HL-60 (cell line): Measurements from ENCODE around the gene ADPGK.

ENCODE experiments used
- CTCF ChIP-seq: IDR thresholded peaks from one replicate; pipeline ENCODE4 v1.5.1; 2011; ENCODE audit warnings: low read length, control low read depth, inconsistent platforms; ENCODE audit not compliant: insufficient read depth
- GABPA ChIP-seq: IDR thresholded peaks from 2 replicates; pipeline ENCODE4 v1.6.1; 2012; ENCODE audit warnings: low read depth

GRCh38 chr15:72784456-72784876, 908 bp upstream of the ADPGK start:
- no peak for TF ChIP-seq CTCF
- no peak for TF ChIP-seq GABPA
